M059J (cell line): Measurements from ENCODE around the gene HGD. TPM values are rescaled to one million over a fixed set of nuclear protein-coding genes. Genes with fewer than 3 reads are reported as not detected.

Experiments used
- DNase-seq: peaks from one replicate; pipeline ENCODE4 v3.0.0-alpha.2; 2012; ENCODE audit warnings: low read depth
- total RNA-seq: library from RNA; depleted of rRNA; stranded (reverse); fragments of >200 nt; shearing (Covaris generic); gene quantifications from 2 replicates; pipeline ENCODE4 v1.2.3, GENCODE V29; 2014; rRNA removed

The HGD gene
- total RNA-seq, 1 experiment from 2014 or later, result not detected

- no peak for DNase-seq
Measured at GRCh38 chr3:120587332-120587975, 94.6 kb downstream of the HGD start.

Other genes starting within 250 kb of the HGD start
- gene FSTL1, start 231.2 kb downstream of the HGD start, total RNA-seq, result 762 and 1,312 TPM in 2 replicates
- 287 and 362 TPM in 2 replicates for gene NDUFB4, start 85.9 kb downstream of the HGD start, total RNA-seq
- 27.9 and 37.7 TPM in 2 replicates for gene RABL3, start 60.3 kb upstream of the HGD start, total RNA-seq
- 22.4 and 40.3 TPM in 2 replicates for gene GTF2E1, start 60.5 kb upstream of the HGD start, total RNA-seq
- 0.07 TPM in 1 of 2 replicates, not detected in the other for gene STXBP5L, start 226.0 kb upstream of the HGD start, total RNA-seq